IMR-90 (cell line): ENCODE data around the gene ZNF821. TPM values are rescaled to one million over a fixed set of nuclear protein-coding genes. Genes with fewer than 3 reads are reported as not detected.

ENCODE experiments used
- ATAC-seq: fragments of 200-7000 bp; cut with Tn5 transposase; 2 replicates; pipeline ENCODE4 v1.9.1; 2020; ENCODE audit warnings: low read depth, mild to moderate bottlenecking, moderate library complexity
- BruUV-seq: library from RNA; stranded (reverse); fragments of 400-500 nt; replicated peaks from 2 replicates; lab custom pipeline; 2021; lab: Mats Ljungman, UMichigan
- CTCF ChIA-PET: fragments of 300-600 bp; formaldehyde crosslinking; extraction: SDS; loops from one replicate; lab custom pipeline; 2021; ENCODE audit warnings: antibody characterized with exemption; lab: Yijun Ruan, JAX
- POLR2A ChIA-PET: fragments of 300-600 bp; sonication (Branson Sonifier 250); formaldehyde crosslinking; loops from one replicate; lab custom pipeline; 2022; ENCODE audit warnings: antibody characterized with exemption; ENCODE audit not compliant: unreplicated experiment; lab: Charles Lee
- DNase-seq: peaks from one replicate; pipeline ENCODE4 v3.0.0; 2013
- H2AFZ ChIP-seq: replicated peaks from 2 replicates; pipeline ENCODE3; 2013; ENCODE audit warnings: low read length, mild to moderate bottlenecking; ENCODE audit not compliant: poor library complexity
- H2AK5ac ChIP-seq: 2 replicates; pipeline ENCODE4 v1.6.1; 2013; ENCODE audit warnings: low read depth, low read length, inconsistent platforms
- H2AK9ac ChIP-seq: replicated peaks from 2 replicates; pipeline ENCODE3; 2013; ENCODE audit warnings: mild to moderate bottlenecking, low read depth, low read length, moderate library complexity; ENCODE audit not compliant: poor library complexity
- H2BK120ac ChIP-seq: 2 replicates; pipeline ENCODE4 v1.6.1; 2013; ENCODE audit warnings: low read depth, low read length, inconsistent platforms
- H2BK15ac ChIP-seq: 3 replicates; pipeline ENCODE4 v1.6.1; 2013; ENCODE audit warnings: low read depth, low read length, inconsistent platforms
- H2BK20ac ChIP-seq: 2 replicates; pipeline ENCODE4 v1.6.1; 2013; ENCODE audit warnings: low read depth, mild to moderate bottlenecking, inconsistent platforms, low read length, moderate library complexity
- H2BK5ac ChIP-seq: 2 replicates; pipeline ENCODE4 v1.6.1; 2013; ENCODE audit warnings: mild to moderate bottlenecking, low read depth, low read length, inconsistent platforms; ENCODE audit not compliant: poor library complexity, severe bottlenecking
- H3K14ac ChIP-seq: replicated peaks from 2 replicates; pipeline ENCODE4 v1.6.1; 2013; ENCODE audit warnings: low read depth, low read length, inconsistent platforms
- H3K18ac ChIP-seq: 2 replicates; pipeline ENCODE4 v1.6.1; 2013; ENCODE audit warnings: low read depth, low read length, control low read depth
- H3K23ac ChIP-seq: 2 replicates; pipeline ENCODE4 v1.6.1; 2013; ENCODE audit warnings: low read depth, low read length, inconsistent platforms
- H3K27ac ChIP-seq: 2 replicates; pipeline ENCODE4 v1.5.1; 2013; ENCODE audit warnings: mild to moderate bottlenecking, control low read depth, low read length; ENCODE audit not compliant: insufficient read depth
- H3K27me3 ChIP-seq: 2 replicates; pipeline ENCODE4 v1.6.1; 2013; ENCODE audit warnings: low read length; ENCODE audit not compliant: control insufficient read depth, insufficient read depth
- H3K36me3 ChIP-seq: 2 replicates; pipeline ENCODE4 v1.6.1; 2013; ENCODE audit warnings: low read length, mixed read lengths; ENCODE audit not compliant: control insufficient read depth, insufficient read depth
- H3K4ac ChIP-seq: 2 replicates; pipeline ENCODE4 v1.6.1; 2013; ENCODE audit warnings: low read depth, low read length, inconsistent platforms
- H3K4me1 ChIP-seq: 2 replicates; pipeline ENCODE4 v1.6.1; 2013; ENCODE audit warnings: low read length, mixed read lengths; ENCODE audit not compliant: control insufficient read depth, insufficient read depth
- H3K4me2 ChIP-seq: 2 replicates; pipeline ENCODE4 v1.6.1; 2013; ENCODE audit warnings: low read depth, mild to moderate bottlenecking, control low read depth, low read length, moderate library complexity
- H3K4me3 ChIP-seq: 2 replicates; pipeline ENCODE4 v1.5.1; 2013; ENCODE audit warnings: low read depth, mild to moderate bottlenecking, control low read depth, low read length, moderate library complexity; ENCODE audit not compliant: insufficient read depth
- H3K56ac ChIP-seq: 2 replicates; pipeline ENCODE4 v1.6.1; 2013; ENCODE audit warnings: low read length, inconsistent platforms; ENCODE audit not compliant: insufficient read depth; ENCODE audit errors: extremely low read depth
- H3K79me1 ChIP-seq, 2 experiments: 2 replicates each; pipeline ENCODE4 v1.6.1; 2013; ENCODE audit warnings: low read length in 2 of 2, inconsistent platforms in 1 of 2, low read depth in 1 of 2
- H3K9ac ChIP-seq: 2 replicates; pipeline ENCODE4 v1.6.1; 2013; ENCODE audit warnings: low read depth, low read length, control low read depth
- H3K9me1 ChIP-seq: 2 replicates; pipeline ENCODE4 v1.6.1; 2013; ENCODE audit warnings: low read length, inconsistent platforms; ENCODE audit not compliant: insufficient read depth
- H3K9me3 ChIP-seq: 2 replicates; pipeline ENCODE4 v1.6.1; 2013; ENCODE audit warnings: low read length; ENCODE audit not compliant: control insufficient read depth, insufficient read depth
- H4K20me1 ChIP-seq: 2 replicates; pipeline ENCODE4 v1.6.1; 2013; ENCODE audit warnings: low read length, inconsistent platforms; ENCODE audit not compliant: insufficient read depth
- H4K5ac ChIP-seq: 2 replicates; pipeline ENCODE4 v1.6.1; 2013; ENCODE audit warnings: mild to moderate bottlenecking, low read depth, low read length, control low read depth
- H4K8ac ChIP-seq, 2 experiments: 2 replicates each; pipeline ENCODE4 v1.6.1; 2013; ENCODE audit warnings: low read depth in 2 of 2, low read length in 2 of 2, control low read depth in 1 of 2, inconsistent platforms in 1 of 2
- H4K91ac ChIP-seq: 2 replicates; pipeline ENCODE4 v1.6.1; 2013; ENCODE audit warnings: low read depth, low read length, inconsistent platforms; ENCODE audit not compliant: insufficient read depth
- CEBPB ChIP-seq: IDR thresholded peaks from 2 replicates; pipeline ENCODE4 v1.6.1; 2012; ENCODE audit warnings: low read depth, low read length, improper control_type of control experiment
- CHD1 ChIP-seq: IDR thresholded peaks from 2 replicates; pipeline ENCODE4 v1.6.1; 2012; ENCODE audit warnings: low read depth, low read length, improper control_type of control experiment
- CTCF ChIP-seq: conservative IDR thresholded peaks from 2 replicates; pipeline ENCODE4 v1.5.1; 2012; ENCODE audit warnings: mild to moderate bottlenecking, low read depth, low read length, improper control_type of control experiment
- FOS ChIP-seq: fragments of 150-350 bp; IDR thresholded peaks from 2 replicates; pipeline ENCODE4 v1.6.1; 2016; ENCODE audit warnings: low read depth, low read length
- MAFK ChIP-seq: IDR thresholded peaks from 2 replicates; pipeline ENCODE4 v1.6.1; 2012; ENCODE audit warnings: low read depth, low read length, improper control_type of control experiment
- MAZ ChIP-seq: IDR thresholded peaks from 2 replicates; pipeline ENCODE4 v1.6.1; 2012; ENCODE audit warnings: low read depth, mild to moderate bottlenecking, low read length, improper control_type of control experiment, moderate library complexity, borderline replicate concordance
- MXI1 ChIP-seq: IDR thresholded peaks from 2 replicates; pipeline ENCODE4 v1.6.1; 2012; ENCODE audit warnings: low read depth, mild to moderate bottlenecking, low read length, moderate library complexity, borderline replicate concordance
- NFE2L2 ChIP-seq: fragments of 150-350 bp; IDR thresholded peaks from 2 replicates; pipeline ENCODE4 v1.6.1; 2016; ENCODE audit warnings: low read depth, mild to moderate bottlenecking, low read length
- POLR2A ChIP-seq: IDR thresholded peaks from 2 replicates; pipeline ENCODE4 v1.6.1; 2012; ENCODE audit warnings: mild to moderate bottlenecking, low read depth, low read length
- RAD21 ChIP-seq: IDR thresholded peaks from 2 replicates; pipeline ENCODE4 v1.6.1; 2012; ENCODE audit warnings: low read length, improper control_type of control experiment
- RCOR1 ChIP-seq: IDR thresholded peaks from 2 replicates; pipeline ENCODE4 v1.6.1; 2012; ENCODE audit warnings: mild to moderate bottlenecking, low read length, improper control_type of control experiment; ENCODE audit not compliant: insufficient replicate concordance
- RFX5 ChIP-seq: IDR thresholded peaks from 2 replicates; pipeline ENCODE4 v1.8.0; 2012; ENCODE audit warnings: low read depth, mild to moderate bottlenecking, low read length, moderate library complexity
- SMC3 ChIP-seq: fragments of 150-350 bp; IDR thresholded peaks from 2 replicates; pipeline ENCODE4 v1.6.1; 2016; ENCODE audit warnings: low read depth, mild to moderate bottlenecking, antibody characterized with exemption, low read length, moderate library complexity
- USF2 ChIP-seq: fragments of 150-350 bp; IDR thresholded peaks from 2 replicates; pipeline ENCODE4 v1.6.1; 2017; ENCODE audit warnings: mild to moderate bottlenecking, antibody characterized with exemption, low read length, low read depth
- WGBS, 2 experiments: methylation state at CpG; one replicate each; pipeline versions ENCODE4 v1.1.5 to v1.1.7; 2013; ENCODE audit warnings: missing lambda C conversion rate in 2 of 2; ENCODE audit not compliant: insufficient read length in 1 of 2; ENCODE audit errors: extremely low coverage in 2 of 2; 5-methylcytosine and 5-hydroxymethylcytosine counted together
- dilution Hi-C: fragments of 300-500 bp; cut with HindIII; formaldehyde crosslinking; loops from one replicate; pipeline ENCODE4 v1.14.3; 2018; ENCODE audit warnings: low sequenced_read_pairs; ENCODE audit not compliant: unreplicated experiment
- in situ Hi-C: fragments of 300-500 bp; cut with MboI; formaldehyde crosslinking; loops from 3 replicates; pipeline ENCODE4 v1.14.3; 2019; ENCODE audit warnings: low sequenced_read_pairs, inconsistent platforms, mixed read lengths
- intact Hi-C: fragments of 100-400 bp; cut with micrococcal nuclease; formaldehyde crosslinking; loops from 2 replicates; pipeline ENCODE4 v1.10.0; 2022
- polyA plus RNA-seq, 3 experiments: library from polyadenylated mRNA; depleted of rRNA; stranded (reverse); fragments of >200 nt; gene quantifications; 2 replicates each; pipeline ENCODE4 v1.2.3, GENCODE V29; 2012; ENCODE audit warnings: low replicate concordance in 1 of 3
- total RNA-seq: library from RNA; depleted of rRNA; stranded (reverse); fragments of >200 nt; gene quantifications from 2 replicates; pipeline ENCODE4 v1.2.3, GENCODE V29; 2012
- TF ChIP-seq, protein P1 (sequence below): fragments of 150-350 bp; IDR thresholded peaks from 2 replicates; pipeline ENCODE4 v1.6.1; 2016; ENCODE audit warnings: low read depth, mild to moderate bottlenecking, low read length, moderate library complexity, borderline replicate concordance

Gene ZNF821
- total and polyA plus RNA-seq, 2 of the 4 experiments (the other 2 are of a cell fraction) = 5.9 to 6.0 TPM

GRCh38 chr16:71931599-71931998, 47.6 kb upstream of the ZNF821 start:
- H2BK15ac ChIP-seq = no peak overlapping the region
- H2BK120ac ChIP-seq = no peak overlapping the region
- H2AK9ac ChIP-seq = no peak overlapping the region
- H3K4ac ChIP-seq = no peak overlapping the region
- CTCF ChIA-PET = interaction anchor here (1.7 kb wide), 1 partner anchor 49 kb away, joined by 4 read pairs; no protein-coding TSS in a partner anchor
- H2AFZ ChIP-seq = no peak overlapping the region
- H3K4me1 ChIP-seq = peaks cover 19% of the 10 kb centered on the region
- peaks cover 72% of the 10 kb centered on the region for H4K20me1 ChIP-seq
- H2BK5ac ChIP-seq = no peak overlapping the region
- intact Hi-C loops = no loop called here
- no peak overlapping the region for H4K5ac ChIP-seq
- peaks cover 25% of the 10 kb centered on the region; the same call in 1 of the 2 replicates for H3K9me1 ChIP-seq
- H3K79me1 ChIP-seq = peaks cover 23 to 76% of the 10 kb centered on the region in 2 experiments
- no peaks in the 10 kb centered on the region for H3K9me3 ChIP-seq
- H3K23ac ChIP-seq = no peak overlapping the region
- H3K18ac ChIP-seq = no peak overlapping the region
- DNase-seq (no peak), ATAC-seq (no peak)
- no peak overlapping the region for H2BK20ac ChIP-seq
- no peaks in the 10 kb centered on the region for H3K27me3 ChIP-seq
- TF ChIP-seq CTCF (no peak), RAD21 (no peak), CEBPB (no peak), RFX5 (no peak), CHD1 (no peak), SMC3 (no peak), USF2 (no peak), MAZ (no peak), POLR2A (no peak), NFE2L2 (no peak), RCOR1 (no peak), MXI1 (no peak), FOS (no peak), MAFK (no peak)
- TF ChIP-seq, protein P1, sequence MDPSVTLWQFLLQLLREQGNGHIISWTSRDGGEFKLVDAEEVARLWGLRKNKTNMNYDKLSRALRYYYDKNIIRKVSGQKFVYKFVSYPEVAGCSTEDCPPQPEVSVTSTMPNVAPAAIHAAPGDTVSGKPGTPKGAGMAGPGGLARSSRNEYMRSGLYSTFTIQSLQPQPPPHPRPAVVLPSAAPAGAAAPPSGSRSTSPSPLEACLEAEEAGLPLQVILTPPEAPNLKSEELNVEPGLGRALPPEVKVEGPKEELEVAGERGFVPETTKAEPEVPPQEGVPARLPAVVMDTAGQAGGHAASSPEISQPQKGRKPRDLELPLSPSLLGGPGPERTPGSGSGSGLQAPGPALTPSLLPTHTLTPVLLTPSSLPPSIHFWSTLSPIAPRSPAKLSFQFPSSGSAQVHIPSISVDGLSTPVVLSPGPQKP = no peak
- H3K56ac ChIP-seq = no peak overlapping the region
- H2AK5ac ChIP-seq = no peak overlapping the region
- peaks cover 28% of the 10 kb centered on the region for H3K36me3 ChIP-seq
- 100% methylated on average over 1 of the region's 6 CpGs; no CpG with 5 or more reads in 1 of the 2 experiments for WGBS, 2 experiments
- no TSS peak for BruUV-seq
- no peak overlapping the region for H4K91ac ChIP-seq
- dilution Hi-C loops = no loop called here
- no peak overlapping the region for H3K14ac ChIP-seq
- no peak overlapping the region for H3K9ac ChIP-seq
- in situ Hi-C loops = no loop called here
- POLR2A ChIA-PET = no interaction called here
- H4K8ac ChIP-seq = no peak overlapping the region
- no peak overlapping the region for H3K4me2 ChIP-seq
- no peak overlapping the region for H3K4me3 ChIP-seq
- H3K27ac ChIP-seq = no peak overlapping the region
